HG03175 (cell line): Measurements from ENCODE around the gene MAP4K4.
"Not testable (repeated sequence)": the region's sequence is repeated elsewhere in the genome, so short reads cannot be mapped to it uniquely, and the experiment has no call there.

ENCODE experiments used
- ATAC-seq: cut with Tn5 transposase; IDR thresholded peaks from one replicate; pipeline ENCODE4 v1.9.1; 2021; ENCODE audit warnings: mild to moderate bottlenecking, moderate library complexity; ENCODE audit not compliant: unreplicated experiment

MAP4K4 gene

DNA sequence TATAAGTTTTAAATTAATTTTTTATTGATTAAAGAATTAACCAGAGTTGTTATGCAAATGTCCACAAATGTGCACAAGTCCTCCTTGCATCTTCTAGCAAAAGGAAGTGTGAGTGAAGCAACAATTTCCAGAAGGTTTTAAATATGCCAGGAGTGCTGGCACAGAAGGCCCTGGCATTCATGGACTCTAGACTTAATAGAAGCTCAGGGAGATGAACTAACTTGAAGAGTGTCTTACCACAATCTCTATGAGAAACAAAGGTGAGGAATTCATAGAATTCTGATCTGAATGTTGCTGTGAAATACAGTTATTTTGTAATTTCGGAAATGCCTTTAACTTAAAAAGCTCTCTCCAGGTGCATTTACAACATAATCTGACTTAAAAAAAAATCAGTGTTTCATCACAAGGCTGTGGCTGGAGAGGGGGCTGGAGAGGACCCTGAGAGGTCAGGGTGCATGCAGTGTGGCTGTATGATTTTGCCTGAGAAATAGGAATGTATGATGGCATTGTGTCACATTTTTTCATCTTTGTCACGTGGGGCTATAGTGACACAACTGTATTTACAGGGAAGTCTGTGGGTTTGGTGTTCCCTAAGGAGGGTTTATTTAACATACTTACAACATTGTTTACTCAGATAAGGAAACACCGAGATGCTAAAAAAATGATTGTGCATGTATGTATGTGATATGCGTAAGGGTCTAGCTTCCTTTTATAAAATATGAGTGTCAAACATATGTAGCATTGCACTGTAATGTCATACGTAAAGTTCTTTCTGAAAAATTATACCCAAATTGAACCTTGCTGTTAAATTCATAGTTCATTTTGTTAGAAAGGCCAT lies 66.2 kb downstream of the MAP4K4 start:
- no peak for ATAC-seq

DNA sequence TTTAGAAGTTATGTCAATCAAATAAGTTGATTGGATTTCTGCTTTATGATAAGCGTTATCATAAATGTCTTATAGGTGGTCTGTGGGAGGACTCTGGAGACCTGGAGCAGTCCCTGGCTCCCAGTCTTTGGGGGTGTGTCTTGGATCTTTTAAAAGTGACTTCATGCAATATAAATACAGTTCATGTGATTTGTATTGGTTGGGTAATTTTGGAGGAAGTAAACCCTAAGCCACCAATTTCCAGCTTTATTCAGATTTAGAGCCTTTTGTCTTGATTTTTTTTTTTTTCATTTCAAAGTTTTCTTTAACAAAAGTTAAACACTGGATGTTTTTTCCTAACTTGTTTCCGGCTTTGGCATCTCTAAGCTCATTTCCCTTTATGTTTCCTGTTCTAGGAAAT lies 68.8 kb downstream of the MAP4K4 start:
- no peak for ATAC-seq

DNA sequence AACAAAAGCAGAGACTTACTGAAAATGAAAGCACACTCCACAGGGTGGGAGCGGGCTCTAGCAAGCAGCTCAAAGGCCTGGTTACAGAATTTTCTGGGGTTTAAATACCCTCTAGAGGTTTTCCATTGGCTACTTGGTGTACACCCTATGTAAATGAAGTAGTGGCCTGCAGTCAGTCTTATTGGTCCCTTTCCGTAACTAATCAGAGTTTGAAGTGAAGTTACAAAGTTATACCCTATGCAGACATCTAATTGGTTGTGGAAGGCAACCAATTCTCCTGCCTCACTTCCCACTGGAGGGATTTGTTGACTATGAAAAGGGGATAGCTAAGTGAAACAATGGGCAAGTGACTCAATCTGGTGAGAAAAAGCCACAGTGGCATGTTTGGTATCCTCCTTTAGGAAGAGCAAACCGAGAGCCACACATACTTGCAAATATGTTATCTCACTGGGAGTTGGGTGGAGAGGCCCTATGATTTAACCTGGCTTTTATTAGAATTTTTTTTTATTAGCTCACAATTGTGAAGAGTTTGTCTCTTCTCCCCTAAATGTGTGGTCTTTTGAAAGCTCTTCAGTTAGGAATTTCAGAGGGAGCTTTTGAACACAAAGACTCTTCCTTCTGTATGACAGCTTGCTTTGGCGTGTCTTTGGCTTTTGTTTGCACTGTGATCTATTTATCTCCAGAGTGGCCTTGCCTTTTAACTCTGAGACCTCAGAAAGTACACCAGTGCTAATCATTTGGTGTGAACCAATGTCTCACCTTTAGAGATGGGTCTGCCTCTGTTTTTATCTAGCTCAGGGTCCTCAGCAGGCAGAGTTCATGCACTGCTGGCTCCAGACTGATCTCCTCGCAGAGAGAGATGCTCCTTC lies 69.6 kb downstream of the MAP4K4 start:
- no peak for ATAC-seq

DNA sequence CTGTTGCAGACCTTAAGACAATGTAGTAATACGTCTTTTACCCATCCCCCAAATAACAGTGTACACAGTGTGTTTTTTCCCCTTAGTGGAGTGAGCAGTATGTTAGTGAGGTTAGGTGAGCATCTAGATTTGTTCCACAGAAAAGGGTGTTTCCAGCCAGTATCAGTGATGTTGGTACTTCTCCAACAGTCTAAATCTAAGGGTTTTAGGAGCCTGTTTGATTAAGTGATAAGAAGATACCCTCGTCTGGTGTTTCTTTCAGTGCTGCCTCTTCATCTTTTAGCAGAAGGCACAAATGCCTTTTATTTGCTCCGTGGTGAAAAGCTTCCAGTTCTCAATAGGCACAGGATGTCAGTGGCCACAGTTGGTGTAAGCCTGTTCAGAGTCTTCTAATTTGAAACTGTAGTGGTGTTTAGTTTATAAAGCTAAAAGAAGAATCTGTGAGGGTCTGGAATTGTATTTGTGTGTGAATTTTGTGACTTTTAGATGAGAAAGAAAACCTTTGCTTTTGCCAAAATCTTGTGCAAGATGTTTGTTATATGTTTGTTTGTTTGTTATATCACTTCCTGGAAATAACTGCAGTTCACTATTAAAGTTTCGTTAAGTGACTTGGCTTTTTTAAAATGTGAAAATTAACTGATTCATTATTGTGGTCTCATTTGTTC lies 71.2 kb downstream of the MAP4K4 start:
- no peak for ATAC-seq

DNA sequence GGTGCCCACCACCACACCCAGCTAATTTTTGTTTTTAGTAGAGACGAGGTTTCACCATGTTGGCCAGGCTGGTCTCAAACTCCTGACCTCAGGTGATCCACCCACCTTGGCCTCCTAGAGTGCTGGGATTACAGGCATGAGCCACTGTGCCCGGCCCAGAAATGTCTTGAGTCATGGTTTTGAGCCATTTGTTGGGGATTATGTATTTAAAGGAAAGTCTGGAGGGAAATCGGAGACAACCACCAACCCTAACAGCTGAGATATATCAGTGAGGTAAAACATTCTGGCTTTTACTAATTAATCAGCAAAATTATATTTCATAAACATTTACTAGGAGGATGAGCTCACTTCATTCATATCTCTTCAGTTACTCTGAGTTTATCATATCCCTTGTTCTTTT lies 72.2 kb downstream of the MAP4K4 start:
- not testable (repeated sequence) for ATAC-seq

DNA sequence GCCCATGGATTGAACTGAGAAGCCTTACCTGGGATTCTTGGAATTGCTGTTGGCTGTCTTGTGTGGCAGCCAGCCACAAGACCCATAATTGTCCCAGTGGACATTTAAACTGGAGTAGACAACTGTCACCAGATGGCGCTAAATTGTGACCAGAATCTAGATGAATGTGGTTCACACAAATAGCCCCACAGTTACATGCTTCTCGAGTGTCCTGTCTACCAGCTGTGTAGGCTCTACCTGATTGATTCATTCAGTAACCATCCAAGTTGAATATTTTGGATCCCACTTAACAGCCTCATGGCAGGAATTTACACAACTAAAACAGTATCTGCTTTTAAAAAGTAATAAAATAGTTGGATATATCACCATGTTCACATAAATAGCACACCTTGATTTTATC lies 73.2 kb downstream of the MAP4K4 start:
- peak; percentile 84 for ATAC-seq

DNA sequence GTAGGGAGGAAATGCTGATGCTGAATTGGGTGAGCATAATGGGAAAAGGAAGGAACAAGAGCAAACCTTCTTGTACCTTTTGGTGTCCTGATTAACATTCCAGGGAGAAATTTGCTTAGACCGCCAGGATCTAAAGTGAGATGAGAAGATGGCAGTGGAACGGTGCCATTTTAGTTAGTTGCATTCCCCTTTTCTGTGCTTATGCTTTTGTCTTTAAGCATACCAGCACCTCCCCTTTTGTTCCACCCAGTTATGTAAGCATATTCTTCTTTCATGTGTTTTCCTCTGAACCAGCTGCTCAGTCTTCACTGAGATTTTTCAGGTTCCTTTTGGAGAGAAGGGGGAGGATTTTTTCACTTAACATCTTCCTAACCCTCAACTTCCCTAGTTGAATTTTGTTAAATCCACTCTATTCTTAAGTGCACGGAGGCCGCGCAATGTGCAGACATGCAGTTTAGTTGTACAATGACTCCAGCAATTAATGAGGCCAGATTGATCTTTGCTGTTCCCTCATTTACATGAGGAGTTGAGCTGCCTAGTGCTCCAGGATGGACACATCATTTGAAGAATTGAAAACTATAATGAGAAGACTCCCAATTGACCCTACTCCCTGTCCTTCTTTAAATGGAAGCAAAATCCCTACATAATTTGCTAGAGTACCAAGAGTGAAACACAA lies 73.9 kb downstream of the MAP4K4 start:
- no peak for ATAC-seq

DNA sequence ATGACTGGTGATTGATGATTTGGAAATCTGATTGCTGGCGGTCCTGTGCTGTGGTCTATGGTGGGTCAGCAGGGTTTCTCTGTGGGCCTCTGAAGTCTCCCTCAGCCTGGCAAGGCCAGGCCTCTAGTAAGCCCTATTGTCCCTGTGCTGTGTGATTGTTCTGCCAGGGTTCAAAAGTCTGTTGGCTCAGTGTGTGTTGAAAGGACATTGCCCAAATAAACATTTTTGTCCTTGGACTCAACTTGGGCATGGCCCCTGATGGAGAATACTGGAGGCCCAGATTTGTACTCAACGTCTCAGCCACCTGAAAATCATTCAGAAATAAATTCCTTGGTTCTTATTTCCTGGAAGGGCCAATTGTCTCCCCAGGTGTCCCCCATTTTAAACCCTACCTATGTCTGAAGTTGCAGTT lies 74.4 kb downstream of the MAP4K4 start:
- ATAC-seq: no peak

DNA sequence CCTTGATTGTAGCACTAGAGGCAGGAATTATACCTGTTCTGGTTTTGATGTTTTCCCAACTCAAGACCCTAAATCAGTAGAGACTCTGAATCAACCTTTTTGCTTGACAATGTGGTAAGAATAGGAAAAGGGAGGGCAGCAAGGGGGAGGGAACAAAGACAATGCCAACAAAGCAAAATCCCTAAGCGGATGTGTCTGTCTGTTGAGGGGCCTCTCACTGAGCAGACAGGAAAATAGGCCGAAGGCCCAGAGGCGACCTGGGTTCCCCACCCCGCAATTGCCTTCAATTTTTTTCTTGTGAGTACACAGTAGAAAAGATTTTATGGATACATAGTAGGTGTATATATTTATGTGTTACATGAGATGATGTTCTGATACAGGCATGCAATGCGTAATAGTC lies 75.6 kb downstream of the MAP4K4 start:
- no peak for ATAC-seq

DNA sequence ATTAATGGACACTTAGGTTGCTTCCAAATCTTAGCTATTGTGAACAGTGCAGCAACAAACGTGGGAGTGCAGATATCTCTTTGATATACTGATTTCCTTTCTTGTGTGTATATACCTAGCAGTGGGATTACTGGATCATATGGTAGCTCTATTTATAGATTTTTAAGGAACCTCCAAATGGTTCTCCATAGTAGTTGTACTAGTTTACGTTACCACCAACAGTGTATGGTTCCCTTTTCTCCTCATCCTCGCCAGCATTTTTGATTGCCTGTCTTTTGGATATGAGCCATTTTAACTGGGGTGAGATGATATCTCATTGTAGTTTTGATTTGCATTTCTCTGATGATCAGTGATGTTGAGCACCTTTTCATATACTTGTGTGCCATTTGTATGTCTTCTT lies 76.5 kb downstream of the MAP4K4 start:
- ATAC-seq: not testable (repeated sequence)

DNA sequence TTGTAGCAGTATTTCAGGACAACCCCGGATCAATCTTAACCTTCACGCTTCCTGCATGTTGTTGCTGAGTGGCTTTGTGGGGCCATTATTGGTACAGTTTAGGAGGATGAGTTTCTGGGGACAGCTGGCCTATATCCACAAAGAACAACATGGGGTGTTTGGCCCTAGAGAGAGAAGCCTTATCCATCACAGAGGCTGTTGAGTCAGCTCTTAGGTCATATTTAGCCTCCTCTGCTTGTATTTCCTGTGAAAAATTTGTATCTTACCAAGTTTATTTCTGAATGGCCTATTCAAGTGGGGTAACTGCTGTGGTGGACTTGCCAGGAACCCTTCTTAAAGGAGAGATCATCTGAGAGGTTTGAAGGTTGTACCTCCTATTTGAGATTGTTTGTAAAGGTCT lies 77.6 kb downstream of the MAP4K4 start:
- ATAC-seq: no peak

DNA sequence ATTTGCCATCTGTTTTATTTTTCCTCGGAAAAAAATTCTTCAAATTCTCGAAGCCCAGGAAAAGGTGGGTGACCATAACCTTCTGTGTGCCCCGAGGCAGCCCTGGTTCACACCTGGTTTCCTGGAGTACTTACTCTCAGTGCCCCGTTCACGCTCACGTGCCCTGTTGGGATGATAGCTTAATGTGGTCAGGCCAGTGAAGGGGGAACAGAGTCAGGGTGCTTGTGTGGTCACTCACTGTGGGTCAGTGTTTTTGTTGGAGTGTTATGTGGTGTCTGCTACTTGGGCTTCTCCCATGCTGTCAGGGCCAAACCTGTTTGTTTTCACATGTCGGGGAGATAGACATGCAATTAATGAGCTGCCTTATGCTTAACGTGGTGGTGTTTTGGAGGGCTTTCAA lies 78.1 kb downstream of the MAP4K4 start:
- no peak for ATAC-seq

DNA sequence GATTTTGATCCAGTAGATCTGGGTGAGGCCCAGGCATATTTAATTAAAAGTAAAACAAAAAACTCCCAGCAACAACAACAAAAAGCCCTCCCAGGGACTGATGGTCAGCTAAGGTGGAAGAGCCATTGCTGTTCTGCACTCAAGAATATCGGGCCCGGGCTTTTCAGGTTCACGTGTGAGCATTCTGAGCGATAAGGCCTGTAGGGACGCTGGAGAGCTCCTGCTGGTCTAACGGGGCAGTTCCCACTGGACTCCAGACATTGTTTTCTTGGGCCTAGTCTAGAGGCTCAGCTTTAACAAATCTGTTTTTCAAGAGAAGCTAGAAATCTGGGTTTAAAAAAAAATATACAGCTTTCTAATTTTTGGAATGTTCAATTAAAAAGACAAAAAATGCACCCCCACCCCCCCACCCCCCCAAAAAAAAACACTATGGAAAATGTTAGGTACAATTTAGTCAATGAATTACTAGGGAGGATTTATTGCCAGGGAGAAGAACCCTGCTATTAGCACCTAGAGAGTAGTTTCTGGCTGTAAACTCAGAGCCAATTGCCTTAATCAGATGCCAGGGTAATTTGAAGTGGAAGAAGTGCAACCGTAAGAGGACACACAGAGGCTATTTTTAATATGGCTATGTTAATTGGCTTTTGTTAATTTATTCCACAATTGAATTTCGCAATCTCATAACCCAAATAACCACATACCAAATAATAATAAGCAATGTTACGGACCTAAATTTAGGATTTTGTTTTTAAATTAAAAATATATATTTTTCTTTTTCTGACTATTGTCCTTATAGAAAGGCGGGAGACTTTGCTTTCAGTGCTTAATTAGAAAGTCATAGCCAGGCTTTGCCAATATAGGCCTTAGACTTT lies 78.9 kb downstream of the MAP4K4 start:
- no peak for ATAC-seq

DNA sequence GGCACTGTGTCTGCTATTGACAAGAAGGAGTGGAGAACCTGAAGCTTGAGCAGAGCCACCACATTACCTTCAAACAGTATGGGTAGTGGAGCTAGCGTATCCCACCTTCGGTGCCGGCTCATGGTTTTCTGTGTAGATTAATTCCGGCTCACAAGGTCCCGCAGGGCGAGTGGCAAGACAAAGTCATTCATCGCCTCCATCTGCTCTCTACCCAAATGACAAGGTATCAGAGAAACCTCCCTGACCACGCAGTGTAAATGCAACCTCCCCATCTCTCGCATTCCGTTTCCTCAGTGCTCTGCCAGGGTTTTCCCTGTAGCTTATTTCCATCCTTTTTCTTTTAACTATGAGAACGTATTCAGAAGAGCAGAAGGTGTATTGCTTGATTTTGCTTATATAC lies 79.8 kb downstream of the MAP4K4 start:
- no peak for ATAC-seq

DNA sequence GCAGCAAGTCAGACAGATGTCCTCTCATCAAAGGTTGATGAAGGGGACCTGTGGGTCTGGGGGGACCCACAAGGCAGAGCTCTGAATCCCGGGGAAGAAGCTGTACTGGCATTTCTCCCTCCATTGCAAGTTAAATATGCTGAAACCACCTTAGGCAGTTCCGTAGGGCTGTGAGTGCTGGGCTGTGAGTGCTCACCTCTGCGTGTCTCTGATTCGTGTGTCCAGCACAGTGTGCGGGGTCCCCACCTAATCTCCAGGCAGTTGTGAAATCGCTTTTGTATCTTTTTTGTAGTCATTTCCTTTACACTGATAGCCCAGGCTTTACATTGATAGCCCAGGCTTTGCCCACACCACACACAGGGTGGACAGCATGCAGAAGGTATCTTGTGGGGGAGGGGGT lies 80.6 kb downstream of the MAP4K4 start:
- ATAC-seq: no peak

DNA sequence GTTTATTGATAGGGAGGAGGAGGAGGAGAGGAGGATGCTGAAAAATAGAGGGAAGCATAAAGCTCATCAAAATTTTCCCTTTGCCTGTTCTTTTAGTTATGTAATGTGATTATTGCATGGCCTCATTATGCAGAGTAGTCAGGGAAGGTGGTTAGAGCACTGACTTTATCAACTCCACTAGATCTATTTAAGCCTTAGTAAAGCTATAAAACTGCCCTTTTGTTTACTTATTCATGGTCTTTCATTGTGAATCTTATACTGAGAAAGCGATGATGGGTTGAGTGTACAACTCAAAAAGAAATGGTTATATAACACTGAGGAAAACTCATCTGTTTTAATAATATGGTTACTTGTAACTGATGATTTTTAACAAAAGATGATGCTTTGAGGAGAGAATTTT lies 81.7 kb downstream of the MAP4K4 start:
- ATAC-seq: no peak

DNA sequence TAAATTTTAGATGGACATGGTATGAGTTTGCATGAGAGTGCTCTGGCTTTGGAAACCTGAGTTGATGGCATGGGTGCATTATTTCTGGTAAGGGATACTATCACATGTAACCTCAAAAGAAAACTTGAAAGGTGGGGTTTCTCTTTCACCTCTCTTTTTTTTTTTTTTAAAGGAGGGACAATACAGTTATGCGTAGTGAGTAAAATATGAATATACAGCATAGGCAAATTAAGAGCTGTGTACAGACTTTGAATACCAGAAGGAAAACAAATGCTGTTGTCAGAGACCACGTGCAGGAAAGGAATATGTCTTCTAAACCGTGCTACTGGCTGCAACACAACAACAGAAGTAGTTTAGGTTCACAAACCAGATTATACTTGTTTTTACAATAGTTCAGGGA lies 82.1 kb downstream of the MAP4K4 start:
- no peak for ATAC-seq

DNA sequence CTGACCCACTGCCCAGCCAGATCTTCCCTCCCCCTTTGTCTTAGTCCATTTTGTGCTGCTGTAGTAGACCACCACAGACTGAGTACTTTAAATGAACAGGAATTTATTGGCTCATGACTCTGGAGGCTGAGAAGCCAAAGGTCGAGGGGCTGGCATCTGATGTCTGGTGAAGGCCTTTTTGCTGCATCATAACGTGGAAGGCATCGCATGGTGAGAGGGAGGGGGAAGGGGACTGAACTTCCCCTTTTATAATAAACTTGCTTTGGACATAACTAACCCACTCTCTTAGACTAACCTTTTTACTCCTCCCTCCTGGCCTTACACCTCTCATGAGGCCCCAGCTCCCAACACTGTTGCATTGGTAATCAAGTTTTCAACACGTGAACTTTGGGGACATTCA lies 83.8 kb downstream of the MAP4K4 start:
- no peak for ATAC-seq

DNA sequence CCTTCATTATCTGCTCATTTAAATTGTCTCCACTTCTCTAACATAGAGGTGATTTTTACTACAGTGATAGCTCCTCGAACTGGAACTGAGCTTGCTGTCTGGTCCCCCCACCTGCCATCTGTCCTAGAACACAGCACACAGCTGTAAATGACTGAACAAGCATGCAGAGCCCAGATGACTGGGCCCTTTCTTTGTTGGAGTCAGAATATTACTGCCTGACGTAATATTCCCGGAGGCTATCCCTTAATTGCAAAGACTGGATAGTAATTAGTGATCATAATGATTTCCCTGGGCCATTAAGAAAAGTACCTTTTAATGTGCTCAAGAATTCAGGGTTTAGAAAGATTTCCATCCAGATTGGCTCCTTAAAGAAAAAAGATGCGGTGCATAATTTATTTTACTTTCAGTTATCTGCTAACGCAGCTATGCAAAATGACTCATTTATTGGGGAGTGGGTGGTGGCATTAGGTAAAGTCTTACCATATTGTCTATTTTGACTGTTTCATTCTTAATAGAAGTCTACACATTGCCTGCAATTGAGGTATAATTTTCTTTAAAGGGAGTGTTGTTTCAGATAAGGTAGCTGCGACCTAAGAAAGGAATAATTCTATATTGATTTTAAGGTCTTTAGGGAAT lies 84.4 kb downstream of the MAP4K4 start:
- ATAC-seq: no peak

DNA sequence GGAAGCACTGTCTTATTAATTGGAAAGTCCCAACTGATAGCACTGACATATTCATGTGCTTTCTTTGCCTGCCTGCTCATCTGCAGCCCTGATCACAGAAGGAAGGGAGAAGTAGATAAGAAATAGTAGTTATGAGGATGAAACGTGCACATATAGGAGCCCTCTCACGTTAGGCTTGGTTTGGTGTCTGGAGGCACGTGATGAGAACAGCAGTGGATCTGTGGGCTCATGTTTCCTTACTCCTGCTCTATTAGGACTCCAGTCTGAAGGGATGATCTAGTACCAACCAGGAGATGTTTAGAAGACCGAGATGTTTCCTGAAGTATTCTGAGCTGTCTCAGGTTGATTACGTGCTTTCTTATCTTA lies 84.9 kb downstream of the MAP4K4 start:
- ATAC-seq: no peak
